Esophagus muscularis mucosa (tissue), 3 donors: ENCODE data around the gene CBS.
"Not testable (repeated sequence)": the region's sequence is repeated elsewhere in the genome, so short reads cannot be mapped to it uniquely, and the experiment has no call there.

Experiments used
- EP300 ChIP-seq: sonication (generic); formaldehyde crosslinking; IDR thresholded peaks from one replicate; pipeline ENCODE4 v1.6.1; 2017; ENCODE audit warnings: antibody characterized with exemption
- TF ChIP-seq, protein P1 (sequence below), 3 experiments: fragments of 200-600 bp in 2 of 3; fragments of 450-650 bp in 1 of 3; sonication (generic) in 2 of 3; IDR thresholded peaks; one replicate each; pipeline ENCODE4 v1.5.1; 2017 to 2019; ENCODE audit warnings: antibody characterized with exemption in 3 of 3, mild to moderate bottlenecking in 2 of 3, moderate library complexity in 1 of 3

DNA sequence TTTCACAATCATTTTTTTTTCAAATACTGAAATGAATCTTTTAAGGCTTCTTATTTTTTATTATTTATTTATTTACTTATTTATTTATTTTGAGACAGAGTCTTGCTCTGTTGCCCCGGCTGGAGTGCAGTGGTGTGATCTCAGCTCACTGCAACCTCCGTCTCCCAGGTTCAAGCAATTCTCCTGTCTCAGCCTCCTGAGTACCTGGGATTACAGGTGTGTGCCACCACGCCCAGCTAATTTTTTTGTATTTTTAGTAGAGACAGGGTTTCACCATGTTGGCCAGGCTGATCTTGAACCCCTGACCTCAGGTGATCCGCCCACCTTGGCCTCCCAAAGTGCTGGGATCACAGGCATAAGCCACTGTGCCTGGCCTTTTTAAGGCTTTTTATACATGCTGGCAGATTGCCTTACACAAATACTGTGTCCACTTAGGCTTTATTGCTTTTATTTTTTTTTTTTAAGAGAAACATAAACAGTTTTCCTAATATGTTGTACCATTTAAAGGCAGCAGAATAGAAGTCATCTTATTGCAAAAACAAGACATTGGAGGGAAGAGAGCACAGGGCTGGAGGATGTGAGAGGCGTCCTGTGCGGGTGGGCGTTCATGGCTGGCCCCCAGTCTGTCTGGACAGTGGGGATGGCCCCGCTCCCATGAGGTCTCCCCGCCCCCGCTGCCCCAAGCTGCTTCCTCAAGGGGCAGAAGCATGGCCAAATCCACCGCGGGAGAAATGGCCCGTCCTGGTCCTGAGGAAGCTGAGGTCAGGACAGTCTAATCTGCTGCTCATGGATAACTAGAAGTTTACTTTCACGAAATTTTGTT lies 69.4 kb downstream of the CBS start:
- TF ChIP-seq EP300: not testable (repeated sequence)
- TF ChIP-seq, protein P1, sequence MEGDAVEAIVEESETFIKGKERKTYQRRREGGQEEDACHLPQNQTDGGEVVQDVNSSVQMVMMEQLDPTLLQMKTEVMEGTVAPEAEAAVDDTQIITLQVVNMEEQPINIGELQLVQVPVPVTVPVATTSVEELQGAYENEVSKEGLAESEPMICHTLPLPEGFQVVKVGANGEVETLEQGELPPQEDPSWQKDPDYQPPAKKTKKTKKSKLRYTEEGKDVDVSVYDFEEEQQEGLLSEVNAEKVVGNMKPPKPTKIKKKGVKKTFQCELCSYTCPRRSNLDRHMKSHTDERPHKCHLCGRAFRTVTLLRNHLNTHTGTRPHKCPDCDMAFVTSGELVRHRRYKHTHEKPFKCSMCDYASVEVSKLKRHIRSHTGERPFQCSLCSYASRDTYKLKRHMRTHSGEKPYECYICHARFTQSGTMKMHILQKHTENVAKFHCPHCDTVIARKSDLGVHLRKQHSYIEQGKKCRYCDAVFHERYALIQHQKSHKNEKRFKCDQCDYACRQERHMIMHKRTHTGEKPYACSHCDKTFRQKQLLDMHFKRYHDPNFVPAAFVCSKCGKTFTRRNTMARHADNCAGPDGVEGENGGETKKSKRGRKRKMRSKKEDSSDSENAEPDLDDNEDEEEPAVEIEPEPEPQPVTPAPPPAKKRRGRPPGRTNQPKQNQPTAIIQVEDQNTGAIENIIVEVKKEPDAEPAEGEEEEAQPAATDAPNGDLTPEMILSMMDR (IDR thresholded peaks at IDR 0.05): not testable (repeated sequence)
